Measurements from ENCODE around the gene OXA1L. TPM values are rescaled to one million over a fixed set of nuclear protein-coding genes. Genes with fewer than 3 reads are reported as not detected.

The OXA1L gene
- 71.3 TPM for total RNA-seq (2021; ENCODE audit: unreplicated experiment)
- polyA plus RNA-seq (2012; ENCODE audit: insufficient read length) = 65.0 TPM
- percentile 88 among the genes with signal in this experiment for Bru-seq, nascent RNA
- BruChase-seq, experiment 1, labeled RNA remaining after a 2-hour chase = percentile 93 among the genes with signal in this experiment
- percentile 95 among the genes with signal in this experiment for BruChase-seq, experiment 2, labeled RNA remaining after a 6-hour chase
- long read RNA-seq, transcript OXA1L-201 (10 exons, 1,719 nt) = major isoform, 74 of 109 reads
- long read RNA-seq, partial matches to known transcripts = 24 of 109 reads
- long read RNA-seq, other reads (novel, unspliced or antisense) = 10 of 109 reads

GRCh38 chr14:22766457-22767322 is at the start of gene OXA1L:
Gene OXA1L, plus strand, starts transcription at chr14:22766688. Its CDS starts 14 bp downstream, at chr14:22766702.
- intact Hi-C loops (cut with micrococcal nuclease; ENCODE audit: unreplicated experiment) = no loop called here
- ATAC-seq (peak; percentile 94), DNase-seq (ENCODE audit: low read depth, low spot score) (peak; percentile 80)
- no TSS peak for BruUV-seq (replicated peaks)
- H3K4me1 ChIP-seq (ENCODE audit: control insufficient read depth, insufficient read depth, low read length) = peaks cover 6% of the 10 kb centered on the region; the same call in 1 of the 2 replicates
- POLR2A ChIA-PET = interaction anchor here (0.6 to 2.1 kb wide), 4 partner anchors 17 to 177 kb away, joined by 3 to 8 read pairs (median 4); partner anchors contain the start of gene DAD1
- TF ChIP-seq POLR2AphosphoS5 (IDR thresholded peaks at IDR 0.05; ENCODE audit: low read depth, low read length) (peak; percentile 79), TCF7L2 (IDR thresholded peaks at IDR 0.05; ENCODE audit: low read depth, low read length) (peak; percentile 52), SIN3A (IDR thresholded peaks at IDR 0.05; ENCODE audit: borderline replicate concordance, insufficient read depth, low read depth, low read length) (no peak), REST (IDR thresholded peaks at IDR 0.05; ENCODE audit: insufficient read depth in 1 of 2, low read depth in 2 of 2, low read length in 1 of 2) (no peak)
- H3K36me3 ChIP-seq (ENCODE audit: control insufficient read depth, insufficient read depth, low read length) = peaks cover 18% of the 10 kb centered on the region
- H3K27me3 ChIP-seq (ENCODE audit: control insufficient read depth, insufficient read depth, low read length) = no peaks in the 10 kb centered on the region
- peak within 1 kb of the TSS; percentile 99 for H3K27ac ChIP-seq (ENCODE audit: low read length)
- H3K4me3 ChIP-seq (ENCODE audit: low read depth in 2 of 2, low read length in 2 of 2) = peak within 1 kb of the TSS; percentile 89 to 91
- H3K9me3 ChIP-seq (ENCODE audit: control insufficient read depth, insufficient read depth, low read depth, low read length) = no peaks in the 10 kb centered on the region
- CTCF ChIA-PET = interaction anchor here (0.6 kb wide), 1 partner anchor 88 kb away, joined by 8 read pairs; no protein-coding TSS in a partner anchor
- in situ Hi-C loops (cut with HindIII; ENCODE audit: low pct_unique_long_range_greater_than_20kb, low sequenced_read_pairs) = no loop called here

- no peak overlapping the region for H3K4me3 ChIP-seq (ENCODE audit: low read depth in 2 of 2, low read length in 2 of 2)
- CTCF ChIA-PET = no interaction called here
- no peaks in the 10 kb centered on the region for H3K36me3 ChIP-seq (ENCODE audit: control insufficient read depth, insufficient read depth, low read length)
- no peak for DNase-seq (ENCODE audit: low read depth, low spot score)
- TF ChIP-seq CTCF (IDR thresholded peaks at IDR 0.05) (no peak), TCF7L2 (IDR thresholded peaks at IDR 0.05; ENCODE audit: low read depth, low read length) (no peak), POLR2AphosphoS5 (IDR thresholded peaks at IDR 0.05; ENCODE audit: low read depth, low read length) (no peak), SIN3A (IDR thresholded peaks at IDR 0.05; ENCODE audit: borderline replicate concordance, insufficient read depth, low read depth, low read length) (no peak), REST (IDR thresholded peaks at IDR 0.05; ENCODE audit: insufficient read depth in 1 of 2, low read depth in 2 of 2, low read length in 1 of 2) (no peak)
- no peak for ATAC-seq
- in situ Hi-C loops (cut with HindIII; ENCODE audit: low pct_unique_long_range_greater_than_20kb, low sequenced_read_pairs) = no loop called here
- no TSS peak for BruUV-seq (replicated peaks)
- POLR2A ChIA-PET = no interaction called here
- H3K9me3 ChIP-seq (ENCODE audit: control insufficient read depth, insufficient read depth, low read depth, low read length) = no peaks in the 10 kb centered on the region
- no peak overlapping the region for H3K27ac ChIP-seq (ENCODE audit: low read length)
- intact Hi-C loops (cut with micrococcal nuclease; ENCODE audit: unreplicated experiment) = no loop called here
- no peaks in the 10 kb centered on the region for H3K27me3 ChIP-seq (ENCODE audit: control insufficient read depth, insufficient read depth, low read length)
- H3K4me1 ChIP-seq (ENCODE audit: control insufficient read depth, insufficient read depth, low read length) = no peaks in the 10 kb centered on the region
Measured at GRCh38 chr14:22718091-22718490, 48.4 kb upstream of the OXA1L start.

Measured in Panc1 (cell line).